Stimulated activated memory B cell treated with anti-CD40 and anti-IgM and Interleukin-4, amounts not matched to agents 10 μg/mL and 1 μg/mL and 100 μg/mL, for 72 hours (primary cell): ENCODE measurements around the gene SVBP.

Experiments
- ATAC-seq: fragments of 150-1000 bp; cut with Tn5 transposase; 2 replicates; pipeline ENCODE4 v1.10.0; 2021
- H3K27ac Mint-ChIP-seq: one replicate; pipeline ENCODE4 v1.8.0; 2022; ENCODE audit warnings: mild to moderate bottlenecking, mixed read lengths
- H3K27me3 Mint-ChIP-seq: one replicate; pipeline ENCODE4 v1.8.0; 2022; ENCODE audit warnings: mixed read lengths
- H3K36me3 Mint-ChIP-seq: one replicate; pipeline ENCODE4 v1.8.0; 2022; ENCODE audit warnings: mixed read lengths
- H3K4me1 Mint-ChIP-seq: one replicate; pipeline ENCODE4 v1.8.0; 2022; ENCODE audit warnings: mixed read lengths
- H3K4me3 Mint-ChIP-seq: one replicate; pipeline ENCODE4 v1.8.0; 2022; ENCODE audit warnings: mild to moderate bottlenecking, moderate library complexity, mixed read lengths
- H3K9me3 Mint-ChIP-seq: one replicate; pipeline ENCODE4 v1.8.0; 2022; ENCODE audit warnings: mixed read lengths

The SVBP gene

DNA sequence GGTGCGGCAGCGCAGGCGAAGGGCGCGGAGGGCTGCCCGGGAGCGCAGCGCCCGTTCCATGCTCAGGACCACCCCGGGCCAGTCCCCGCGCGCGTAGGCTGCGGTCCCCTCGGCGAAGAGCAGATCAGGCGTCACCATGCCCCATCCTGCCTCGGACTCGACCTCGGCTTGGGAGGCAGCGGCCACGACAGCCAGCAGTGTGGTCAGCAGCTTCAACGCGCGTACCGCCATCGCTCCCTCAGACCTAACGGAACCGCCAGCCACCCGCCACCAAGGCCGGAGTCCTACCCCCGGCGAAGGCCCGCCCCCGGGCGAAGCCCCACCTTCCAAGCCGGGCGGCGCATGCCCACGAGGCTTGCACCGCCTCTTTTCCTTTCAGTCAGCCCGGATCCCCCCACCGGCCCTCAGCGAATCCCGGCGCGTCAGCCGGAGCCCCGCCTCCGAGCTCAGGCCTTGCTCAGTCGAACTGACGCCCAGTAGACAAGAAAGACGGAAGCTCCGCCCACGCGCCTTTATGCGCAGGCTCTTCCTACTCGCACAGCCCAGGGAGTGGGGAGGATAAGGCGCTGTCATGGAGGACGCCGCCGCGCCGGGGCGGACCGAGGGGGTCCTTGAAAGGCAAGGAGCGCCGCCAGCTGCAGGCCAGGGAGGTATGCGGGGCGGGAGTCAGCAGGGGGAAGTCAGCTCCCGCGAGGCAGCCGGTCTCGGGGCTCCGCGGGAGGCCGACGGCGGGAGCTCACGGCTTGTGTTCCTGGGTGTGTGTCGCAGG lies 50.3 kb downstream of the SVBP start, which contains the start of the genes C1orf50 and P3H1:
Gene C1orf50 (plus strand): TSS at position 509 of the 769 bp plus-strand sequence. CDS start 63 bp downstream, at position 572.
Gene P3H1 (minus strand): TSS at position 288 of the 769 bp plus-strand sequence. CDS start 57 bp downstream, at position 231.
- no peaks in the 10 kb centered on the region for H3K27me3 Mint-ChIP-seq
- H3K4me3 Mint-ChIP-seq, result no peak within 1 kb of the TSS
- peaks cover 35% of the 10 kb centered on the region for H3K4me1 Mint-ChIP-seq
- H3K9me3 Mint-ChIP-seq, result no peaks in the 10 kb centered on the region
- no peak within 1 kb of the TSS for H3K27ac Mint-ChIP-seq
- peaks cover 20% of the 10 kb centered on the region for H3K36me3 Mint-ChIP-seq
- ATAC-seq, result peak; percentile 97

DNA sequence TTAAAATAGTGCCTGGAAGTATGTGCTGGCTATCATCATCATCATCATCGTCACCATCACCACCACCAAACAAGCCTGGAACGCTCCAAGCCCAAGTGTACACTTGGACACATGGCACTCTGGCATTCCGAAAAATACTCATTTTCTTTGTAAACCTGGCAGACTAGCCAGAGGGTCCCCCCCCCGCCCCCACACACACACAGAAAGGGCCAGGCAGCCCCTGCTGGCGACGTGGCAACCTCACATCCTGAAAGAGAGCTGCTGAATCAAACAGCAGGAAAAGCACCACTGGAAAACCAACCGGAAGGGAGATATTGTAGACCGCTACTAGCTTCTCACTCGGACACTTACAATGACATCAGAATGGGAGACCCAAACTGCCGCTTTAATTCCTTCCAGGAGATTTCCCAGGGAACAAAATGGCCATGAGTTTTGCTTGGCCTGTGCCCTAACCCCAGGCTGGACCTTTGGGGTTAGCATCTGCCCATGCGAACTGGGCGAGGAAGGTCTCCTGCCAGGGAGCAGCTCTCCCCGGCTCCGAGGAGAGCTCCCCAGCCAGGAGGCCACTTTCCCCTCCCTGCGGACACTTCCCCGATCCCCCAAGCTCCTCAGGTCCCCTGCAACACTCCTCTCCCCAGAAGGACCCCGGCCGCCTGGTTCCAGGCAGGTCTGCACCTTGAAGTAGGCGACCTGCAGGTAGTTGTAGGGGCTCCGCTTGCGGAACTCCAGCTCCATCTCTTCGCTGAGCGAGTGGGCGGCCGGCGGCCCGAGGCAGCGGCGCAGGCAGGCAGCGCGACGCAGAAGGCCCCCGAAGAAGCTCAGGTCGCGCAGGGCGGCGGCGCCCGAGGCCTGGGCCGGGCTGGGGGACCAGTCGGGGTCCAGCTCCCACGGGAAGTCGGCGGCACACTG lies 51.1 kb downstream of the SVBP start:
- Mint-ChIP-seq H3K9me3 (no peaks in the 10 kb centered on the region), H3K4me3 (no peak overlapping the region), H3K27ac (no peak overlapping the region), H3K36me3 (peaks cover 20% of the 10 kb centered on the region), H3K4me1 (peaks cover 35% of the 10 kb centered on the region), H3K27me3 (no peaks in the 10 kb centered on the region)
- ATAC-seq, result peak; percentile 59

DNA sequence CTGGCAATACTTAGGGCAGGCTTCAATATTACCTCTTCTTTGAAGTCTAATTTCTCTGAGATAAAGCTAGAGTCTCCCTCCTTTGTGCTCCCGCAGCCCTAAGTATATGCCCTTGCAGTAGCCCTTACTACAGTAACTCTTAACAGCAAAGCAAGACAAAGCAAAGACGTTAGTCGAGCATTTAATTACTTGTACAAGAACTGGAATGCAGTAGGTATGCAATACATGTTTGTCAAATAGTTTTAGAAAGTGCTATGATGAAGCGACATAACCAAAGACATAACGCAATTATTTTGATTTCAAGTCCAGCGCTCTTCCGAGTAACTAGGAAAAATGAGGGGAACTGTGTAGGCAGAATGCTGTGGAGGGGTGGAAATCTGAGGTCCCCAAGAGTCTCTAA lies 51.9 kb downstream of the SVBP start:
- no peaks in the 10 kb centered on the region for H3K27me3 Mint-ChIP-seq
- H3K36me3 Mint-ChIP-seq, result peaks cover 13% of the 10 kb centered on the region
- no peak overlapping the region for H3K27ac Mint-ChIP-seq
- H3K4me3 Mint-ChIP-seq, result no peak overlapping the region
- no peaks in the 10 kb centered on the region for H3K9me3 Mint-ChIP-seq
- ATAC-seq, result no peak
- peaks cover 27% of the 10 kb centered on the region for H3K4me1 Mint-ChIP-seq

DNA sequence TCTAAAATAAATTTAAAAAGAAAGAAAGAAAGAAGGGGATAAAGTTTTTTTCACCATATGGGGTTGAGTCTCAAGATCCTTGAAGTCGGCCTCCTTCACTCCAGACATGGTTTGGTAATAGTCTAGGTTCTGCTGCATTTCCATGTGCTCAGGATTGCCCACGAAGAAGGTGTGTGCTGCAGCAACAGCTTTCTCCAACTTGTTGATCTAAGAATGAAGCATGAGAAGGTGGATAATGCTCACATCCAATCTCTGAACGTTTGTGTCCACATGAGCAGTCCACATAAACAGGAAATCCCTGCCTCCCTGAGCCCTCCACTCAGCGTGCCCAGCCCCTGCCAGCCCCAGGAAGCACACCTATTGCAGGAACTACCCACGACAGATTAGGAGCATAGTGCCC lies 54.9 kb downstream of the SVBP start:
- ATAC-seq, result no peak
- Mint-ChIP-seq H3K27ac (no peak overlapping the region), H3K4me3 (no peak overlapping the region)

DNA sequence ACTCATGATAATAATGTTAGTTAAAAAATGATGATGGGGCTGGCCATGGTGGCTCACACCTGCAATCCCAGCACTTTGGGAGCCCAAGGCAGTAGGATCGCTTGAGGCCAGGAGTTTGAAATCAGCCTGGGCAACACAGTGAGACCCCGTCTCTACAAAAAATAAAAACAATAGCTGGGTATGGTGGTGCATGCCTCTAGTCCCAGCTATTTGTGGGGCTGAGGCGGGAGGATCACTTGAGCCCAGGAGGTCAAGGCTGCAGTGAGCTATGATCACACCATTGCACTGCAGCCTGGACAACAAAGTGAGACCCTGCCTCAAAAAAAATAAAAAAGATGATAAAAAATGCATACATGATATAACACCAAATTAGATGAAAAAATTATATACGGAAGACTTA lies 55.6 kb downstream of the SVBP start:
- no peak overlapping the region for H3K4me3 Mint-ChIP-seq
- ATAC-seq, result no peak
- no peak overlapping the region for H3K27ac Mint-ChIP-seq
- no peaks in the 10 kb centered on the region for H3K27me3 Mint-ChIP-seq
- H3K9me3 Mint-ChIP-seq, result no peaks in the 10 kb centered on the region
- peaks cover 22% of the 10 kb centered on the region for H3K4me1 Mint-ChIP-seq
- H3K36me3 Mint-ChIP-seq, result peaks cover 13% of the 10 kb centered on the region

More for the DNA sequence above, 54.9 kb downstream of the SVBP start:
- no peaks in the 10 kb centered on the region for H3K27me3 Mint-ChIP-seq
- H3K9me3 Mint-ChIP-seq, result no peaks in the 10 kb centered on the region
- H3K4me1 Mint-ChIP-seq, result peaks cover 17% of the 10 kb centered on the region
- H3K36me3 Mint-ChIP-seq, result peaks cover 6% of the 10 kb centered on the region

DNA sequence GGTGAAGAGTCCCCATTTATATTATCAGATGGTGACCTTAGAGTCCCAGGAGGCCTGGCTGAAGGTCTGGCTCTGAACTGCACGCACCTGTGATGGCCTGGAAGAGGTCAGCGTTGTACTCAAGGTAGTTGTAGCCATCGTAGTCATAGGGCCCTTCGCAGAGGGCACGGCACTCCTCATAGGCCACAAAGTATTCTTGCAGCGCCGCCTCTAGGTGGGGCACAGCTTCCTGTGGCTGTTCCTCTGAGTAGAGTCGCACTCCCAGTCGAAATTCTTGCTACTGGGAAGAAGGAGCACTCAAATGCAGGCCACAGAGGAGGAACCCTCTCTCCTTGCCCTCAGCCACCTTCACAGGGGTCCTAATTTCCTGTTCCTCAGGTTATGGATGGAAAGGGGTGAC lies 58.1 kb downstream of the SVBP start:
- Mint-ChIP-seq H3K4me1 (peaks cover 22% of the 10 kb centered on the region), H3K9me3 (no peaks in the 10 kb centered on the region), H3K36me3 (peaks cover 37% of the 10 kb centered on the region), H3K4me3 (no peak overlapping the region), H3K27ac (no peak overlapping the region), H3K27me3 (no peaks in the 10 kb centered on the region)
- ATAC-seq, result no peak

DNA sequence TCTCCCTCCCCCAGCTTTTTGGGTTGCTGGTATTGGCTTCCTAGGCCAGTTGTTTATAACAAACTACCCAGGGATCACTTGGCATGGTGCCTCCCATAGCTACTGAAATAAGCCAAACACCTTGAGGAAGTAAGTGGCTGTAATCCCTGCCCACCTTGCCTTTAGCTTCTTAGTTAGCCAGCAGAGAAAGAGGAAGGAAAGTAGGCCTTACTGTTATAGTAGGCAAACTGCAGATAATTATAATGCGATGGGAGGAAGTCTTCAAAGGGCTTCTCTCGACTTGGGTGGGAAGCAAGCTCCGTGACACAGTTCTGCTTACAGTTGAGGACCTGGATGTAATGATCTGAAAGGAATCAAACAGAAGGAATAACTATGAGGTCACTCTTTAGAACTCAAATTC lies 58.6 kb downstream of the SVBP start:
- Mint-ChIP-seq H3K4me1 (peaks cover 22% of the 10 kb centered on the region), H3K36me3 (peaks cover 41% of the 10 kb centered on the region), H3K27me3 (no peaks in the 10 kb centered on the region), H3K9me3 (no peaks in the 10 kb centered on the region), H3K27ac (no peak overlapping the region), H3K4me3 (no peak overlapping the region)
- no peak for ATAC-seq

DNA sequence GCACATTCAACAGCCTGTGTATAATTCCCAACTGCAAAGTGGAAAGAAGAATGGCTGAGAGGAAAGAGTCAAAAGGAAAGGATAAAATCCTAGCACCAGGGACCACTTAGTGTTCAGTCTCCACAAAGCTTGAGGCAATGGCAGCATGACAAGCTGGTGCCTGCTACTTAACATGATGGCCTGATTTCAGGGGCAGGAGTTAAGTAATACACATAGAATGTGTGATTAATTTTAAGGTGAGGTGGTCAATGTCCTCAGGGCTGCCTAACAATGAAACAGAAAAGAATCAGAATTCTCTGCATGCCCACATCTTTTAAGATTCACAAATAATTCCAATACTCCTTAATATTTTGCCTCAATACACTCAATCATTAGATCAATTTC lies 59.3 kb downstream of the SVBP start:
- no peak for ATAC-seq
- Mint-ChIP-seq H3K4me3 (no peak overlapping the region), H3K27ac (no peak overlapping the region), H3K9me3 (no peaks in the 10 kb centered on the region), H3K4me1 (peaks cover 22% of the 10 kb centered on the region), H3K36me3 (peaks cover 47% of the 10 kb centered on the region), H3K27me3 (no peaks in the 10 kb centered on the region)
